B cell (primary cell): ENCODE measurements around the gene OR5B21. TPM values are rescaled to one million over a fixed set of nuclear protein-coding genes. Genes with fewer than 3 reads are reported as not detected.

ENCODE experiments used
- ATAC-seq: fragments of 200-7000 bp; cut with Tn5 transposase; one replicate; pipeline ENCODE4 v1.10.0; 2021; ENCODE audit warnings: low read depth, mild to moderate bottlenecking, moderate number of reproducible peaks, moderate library complexity
- CTCF ChIA-PET: fragments of 350-600 bp; sonication (Branson Sonifier 250); formaldehyde crosslinking; loops from one replicate; lab custom pipeline; 2021; ENCODE audit warnings: antibody characterized with exemption, inconsistent platforms; lab: Charles Lee
- POLR2A ChIA-PET: fragments of 350-600 bp; sonication (Branson Sonifier 250); formaldehyde crosslinking; loops from one replicate; lab custom pipeline; 2021; ENCODE audit warnings: antibody characterized with exemption; lab: Charles Lee
- DNase-seq: peaks from one replicate; pipeline ENCODE4 v3.0.0; 2013
- H2AFZ ChIP-seq: 2 replicates; pipeline ENCODE4 v1.6.1; 2012; ENCODE audit warnings: mild to moderate bottlenecking, low read depth, low read length; ENCODE audit not compliant: insufficient read depth, poor library complexity, severe bottlenecking
- H3K27ac ChIP-seq, 2 donors: 1 replicate in 1 of 2; 2 replicates in 1 of 2; pipeline ENCODE4 v1.5.1; 2012 to 2013; ENCODE audit warnings: low read length in 2 of 2, mild to moderate bottlenecking in 2 of 2, moderate library complexity in 1 of 2
- H3K27me3 ChIP-seq, 4 experiments: fragments of 200-600 bp in 1 of 4; sonication (generic) in 1 of 4; replicated peaks in 1 of 4; 1 replicate in 2 of 4; 2 replicates in 2 of 4; pipeline versions ENCODE4 v1.6.1 to v1.7.0; 2013 to 2016; ENCODE audit warnings: low read length in 3 of 4, mild to moderate bottlenecking in 2 of 4, mixed read lengths in 1 of 4, moderate library complexity in 1 of 4; ENCODE audit not compliant: insufficient read depth in 4 of 4, control insufficient read depth in 3 of 4; ENCODE audit errors: control extremely low read depth in 1 of 4
- H3K36me3 ChIP-seq, 2 experiments: replicated peaks in 1 of 2; 1 replicate in 1 of 2; 2 replicates in 1 of 2; pipeline versions ENCODE4 v1.6.1 to v1.7.1; 2013; ENCODE audit warnings: low read length in 1 of 2; ENCODE audit not compliant: insufficient read depth in 2 of 2, control insufficient read depth in 1 of 2; ENCODE audit errors: control extremely low read depth in 1 of 2, extremely low read depth in 1 of 2
- H3K4me1 ChIP-seq, 2 donors: fragments of 200-600 bp in 1 of 2; sonication (generic) in 1 of 2; 1 replicate in 1 of 2; 2 replicates in 1 of 2; pipeline versions ENCODE4 v1.5.1 to v1.6.1; 2013 to 2017; ENCODE audit warnings: low read length in 2 of 2; ENCODE audit not compliant: control insufficient read depth in 2 of 2, insufficient read depth in 2 of 2
- H3K4me2 ChIP-seq: replicated peaks from 2 replicates; pipeline ENCODE3; 2012; ENCODE audit warnings: mild to moderate bottlenecking, low read depth, low read length; ENCODE audit not compliant: poor library complexity, severe bottlenecking
- H3K4me3 ChIP-seq, 5 experiments: fragments of 200-600 bp in 1 of 5; sonication (generic) in 1 of 5; 1 replicate in 3 of 5; 2 replicates in 2 of 5; pipeline versions ENCODE4 v1.5.1 to v1.7.0; 2011 to 2016; ENCODE audit warnings: low read length in 4 of 5, mild to moderate bottlenecking in 4 of 5, low read depth in 2 of 5, control low read depth in 1 of 5, moderate library complexity in 1 of 5; ENCODE audit not compliant: insufficient read depth in 1 of 5; ENCODE audit errors: control extremely low read depth in 1 of 5, extremely low read depth in 1 of 5
- H3K79me2 ChIP-seq: fragments of 200-600 bp; sonication (generic); one replicate; pipeline ENCODE4 v1.6.0; 2016; ENCODE audit warnings: low read length; ENCODE audit not compliant: control insufficient read depth, insufficient read depth
- H3K9ac ChIP-seq: fragments of 200-600 bp; sonication (generic); 2 replicates; pipeline ENCODE4 v1.6.1; 2017; ENCODE audit warnings: mild to moderate bottlenecking, low read length, moderate library complexity
- H3K9me3 ChIP-seq, 3 donors: one replicate each; pipeline versions ENCODE4 v1.6.1 to v1.7.1; 2013; ENCODE audit warnings: low read length in 2 of 3; ENCODE audit not compliant: control insufficient read depth in 2 of 3, insufficient read depth in 1 of 3; ENCODE audit errors: control extremely low read depth in 1 of 3
- H4K20me1 ChIP-seq: 2 replicates; pipeline ENCODE4 v1.6.0; 2012; ENCODE audit warnings: mild to moderate bottlenecking, low read length; ENCODE audit not compliant: insufficient read depth, control insufficient read depth, poor library complexity, severe bottlenecking
- H3K27ac Mint-ChIP-seq: one replicate; pipeline ENCODE4 v1.8.0; 2021; ENCODE audit warnings: mixed read lengths
- H3K27me3 Mint-ChIP-seq: one replicate; pipeline ENCODE4 v1.8.0; 2021; ENCODE audit warnings: mixed read lengths
- H3K4me1 Mint-ChIP-seq: one replicate; pipeline ENCODE4 v1.8.0; 2021; ENCODE audit warnings: mixed read lengths
- H3K4me3 Mint-ChIP-seq: one replicate; pipeline ENCODE4 v1.8.0; 2021; ENCODE audit warnings: mixed read lengths
- H3K9me3 Mint-ChIP-seq: one replicate; pipeline ENCODE4 v1.8.0; 2022; ENCODE audit warnings: mixed read lengths; ENCODE audit not compliant: insufficient read depth
- CTCF ChIP-seq: fragments of 200-600 bp; IDR thresholded peaks from one replicate; pipeline ENCODE4 v1.8.0; 2022; ENCODE audit warnings: antibody characterized with exemption, mild to moderate bottlenecking
- EZH2 ChIP-seq: IDR thresholded peaks from 2 replicates; pipeline ENCODE4 v1.6.1; 2012; ENCODE audit warnings: borderline replicate concordance, low read depth, mild to moderate bottlenecking, moderate library complexity, low read length; ENCODE audit not compliant: insufficient read depth, poor library complexity, severe bottlenecking
- WGBS: methylation state at CpG from one replicate; pipeline ENCODE4 v1.1.5; 2013; ENCODE audit warnings: missing lambda C conversion rate; ENCODE audit not compliant: insufficient coverage; 5-methylcytosine and 5-hydroxymethylcytosine counted together
- intact Hi-C: fragments of 100-400 bp; cut with micrococcal nuclease; formaldehyde crosslinking; loops from one replicate; pipeline ENCODE4 v1.10.0; 2022
- polyA plus RNA-seq: library from polyadenylated mRNA; depleted of rRNA; stranded (reverse); fragments of >200 nt; gene quantifications from 2 replicates; pipeline ENCODE4 v1.2.3, GENCODE V29; 2012
- total RNA-seq, 2 donors: library from RNA; stranded (reverse); fragments of 120-200 nt in 1 of 2; gene quantifications; 1 replicate in 1 of 2; 2 replicates in 1 of 2; pipeline versions ENCODE4 v1.2.3 to v1.2.4, GENCODE V29; 2013 to 2022

Gene OR5B21
- total and polyA plus RNA-seq, 2 donors (not counting 1 experiment from before 2014, with no cell fraction given) = 0.10 to 0.74 TPM

GRCh38 chr11:58471892-58472291 lies 36.0 kb downstream of the OR5B21 start:
- Histone ChIP-seq H3K36me3 (no peaks in the 10 kb centered on the region), H3K4me3 (no peak overlapping the region), H3K79me2 (no peaks in the 10 kb centered on the region), H4K20me1 (no peaks in the 10 kb centered on the region), H3K9me3 (peaks cover 4 to 18% (median 8%) of the 10 kb centered on the region in 3 donors), H3K27me3 (no peaks in the 10 kb centered on the region), H3K27ac (no peak overlapping the region), H3K9ac (no peak overlapping the region), H2AFZ (no peak overlapping the region), H3K4me2 (no peak overlapping the region), H3K4me1 (no peaks in the 10 kb centered on the region)
- no peak for TF ChIP-seq EZH2
- TF ChIP-seq CTCF = no peak
- no peak for DNase-seq
- H3K4me1 Mint-ChIP-seq = no peaks in the 10 kb centered on the region
- POLR2A ChIA-PET = no interaction called here
- peaks cover 23% of the 10 kb centered on the region for H3K27me3 Mint-ChIP-seq
- peaks cover 6% of the 10 kb centered on the region for H3K9me3 Mint-ChIP-seq
- H3K4me3 Mint-ChIP-seq = no peak overlapping the region
- ATAC-seq = no peak
- CTCF ChIA-PET = no interaction called here
- intact Hi-C loops = no loop called here
- no peak overlapping the region for H3K27ac Mint-ChIP-seq

GRCh38 chr11:58466293-58466692 lies 41.6 kb downstream of the OR5B21 start:
- Histone ChIP-seq H3K9me3 (peaks cover 2 to 9% (median 4%) of the 10 kb centered on the region in 3 donors), H3K9ac (no peak overlapping the region), H3K27me3 (no peaks in the 10 kb centered on the region), H3K79me2 (no peaks in the 10 kb centered on the region), H3K4me3 (no peak overlapping the region), H3K27ac (no peak overlapping the region), H4K20me1 (no peaks in the 10 kb centered on the region), H2AFZ (no peak overlapping the region), H3K4me2 (no peak overlapping the region), H3K4me1 (no peaks in the 10 kb centered on the region), H3K36me3 (no peaks in the 10 kb centered on the region)
- Mint-ChIP-seq H3K27ac (no peak overlapping the region), H3K4me1 (no peaks in the 10 kb centered on the region), H3K27me3 (no peaks in the 10 kb centered on the region), H3K9me3 (no peaks in the 10 kb centered on the region), H3K4me3 (no peak overlapping the region)
- WGBS = no CpG with 5 or more reads among the region's 1 CpG
- intact Hi-C loops = no loop called here
- ATAC-seq (no peak), DNase-seq (no peak)
- TF ChIP-seq EZH2 (no peak), CTCF (no peak)
- CTCF ChIA-PET = no interaction called here
- POLR2A ChIA-PET = no interaction called here
